Measurements from ENCODE around the gene MLKL.

The MLKL gene

GRCh38 chr16:74627506-74628220 lies 73.0 kb downstream of the MLKL start:
- Histone ChIP-seq H3K27me3 (ENCODE audit: insufficient read depth, poor library complexity, severe bottlenecking) (no peaks in the 10 kb centered on the region), H3K4me3 (replicated peaks; ENCODE audit: insufficient read depth, low read length) (no peak overlapping the region), H3K27ac (replicated peaks) (no peak overlapping the region)
- TF ChIP-seq CTCF (IDR thresholded peaks at IDR 0.05; ENCODE audit: insufficient read depth, low read length) = no peak
- TF ChIP-seq GABPA (IDR thresholded peaks at IDR 0.05; ENCODE audit: low read depth) = no peak
- TF ChIP-seq REST (IDR thresholded peaks at IDR 0.05; ENCODE audit: insufficient replicate concordance, low read depth) = no peak
- no peak for TF ChIP-seq POLR2AphosphoS5 (IDR thresholded peaks at IDR 0.05; ENCODE audit: low read depth)
- no peak for TF ChIP-seq SPI1 (IDR thresholded peaks at IDR 0.05; ENCODE audit: borderline replicate concordance, low read depth)
- DNase-seq (ENCODE audit: low read depth in 1 of 2, low spot score in 1 of 2) = no peak

- no peak for DNase-seq (ENCODE audit: low read depth in 1 of 2, low spot score in 1 of 2)
These were observed 73.8 kb downstream of the MLKL start for GRCh38 chr16:74626741-74627416.

More at GRCh38 chr16:74626741-74627416, 73.8 kb downstream of the MLKL start:
- no peak overlapping the region for H3K27ac ChIP-seq (replicated peaks)
- no peak overlapping the region for H3K4me3 ChIP-seq (replicated peaks; ENCODE audit: insufficient read depth, low read length)
- no peak for TF ChIP-seq REST (IDR thresholded peaks at IDR 0.05; ENCODE audit: insufficient replicate concordance, low read depth)
- no peak for TF ChIP-seq CTCF (IDR thresholded peaks at IDR 0.05; ENCODE audit: insufficient read depth, low read length)
- no peak for TF ChIP-seq SPI1 (IDR thresholded peaks at IDR 0.05; ENCODE audit: borderline replicate concordance, low read depth)
- no peak for TF ChIP-seq GABPA (IDR thresholded peaks at IDR 0.05; ENCODE audit: low read depth)
- TF ChIP-seq POLR2AphosphoS5 (IDR thresholded peaks at IDR 0.05; ENCODE audit: low read depth) = no peak
- H3K27me3 ChIP-seq (ENCODE audit: insufficient read depth, poor library complexity, severe bottlenecking) = no peaks in the 10 kb centered on the region

Measured in HL-60 (cell line).